IMR-90 (cell line): ENCODE measurements around the gene RAI14. TPM values are rescaled to one million over a fixed set of nuclear protein-coding genes. Genes with fewer than 3 reads are reported as not detected.
A peak's percentile ranks its signal among the peaks of the same experiment; 100 is the strongest.

Experiments
- ATAC-seq: fragments of 200-7000 bp; cut with Tn5 transposase; 2 replicates; pipeline ENCODE4 v1.9.1; 2020; ENCODE audit warnings: low read depth, mild to moderate bottlenecking, moderate library complexity
- BruUV-seq: library from RNA; stranded (reverse); fragments of 400-500 nt; replicated peaks from 2 replicates; lab custom pipeline; 2021; lab: Mats Ljungman, UMichigan
- CTCF ChIA-PET: fragments of 300-600 bp; formaldehyde crosslinking; extraction: SDS; loops from one replicate; lab custom pipeline; 2021; ENCODE audit warnings: antibody characterized with exemption; lab: Yijun Ruan, JAX
- POLR2A ChIA-PET: fragments of 300-600 bp; sonication (Branson Sonifier 250); formaldehyde crosslinking; loops from one replicate; lab custom pipeline; 2022; ENCODE audit warnings: antibody characterized with exemption; ENCODE audit not compliant: unreplicated experiment; lab: Charles Lee
- DNase-seq: peaks from one replicate; pipeline ENCODE4 v3.0.0; 2013
- H2AFZ ChIP-seq: replicated peaks from 2 replicates; pipeline ENCODE3; 2013; ENCODE audit warnings: low read length, mild to moderate bottlenecking; ENCODE audit not compliant: poor library complexity
- H2AK5ac ChIP-seq: 2 replicates; pipeline ENCODE4 v1.6.1; 2013; ENCODE audit warnings: low read depth, low read length, inconsistent platforms
- H2AK9ac ChIP-seq: replicated peaks from 2 replicates; pipeline ENCODE3; 2013; ENCODE audit warnings: mild to moderate bottlenecking, low read depth, low read length, moderate library complexity; ENCODE audit not compliant: poor library complexity
- H2BK120ac ChIP-seq: 2 replicates; pipeline ENCODE4 v1.6.1; 2013; ENCODE audit warnings: low read depth, low read length, inconsistent platforms
- H2BK15ac ChIP-seq: 3 replicates; pipeline ENCODE4 v1.6.1; 2013; ENCODE audit warnings: low read depth, low read length, inconsistent platforms
- H2BK20ac ChIP-seq: 2 replicates; pipeline ENCODE4 v1.6.1; 2013; ENCODE audit warnings: low read depth, mild to moderate bottlenecking, inconsistent platforms, low read length, moderate library complexity
- H2BK5ac ChIP-seq: 2 replicates; pipeline ENCODE4 v1.6.1; 2013; ENCODE audit warnings: mild to moderate bottlenecking, low read depth, low read length, inconsistent platforms; ENCODE audit not compliant: poor library complexity, severe bottlenecking
- H3K14ac ChIP-seq: replicated peaks from 2 replicates; pipeline ENCODE4 v1.6.1; 2013; ENCODE audit warnings: low read depth, low read length, inconsistent platforms
- H3K18ac ChIP-seq: 2 replicates; pipeline ENCODE4 v1.6.1; 2013; ENCODE audit warnings: low read depth, low read length, control low read depth
- H3K23ac ChIP-seq: 2 replicates; pipeline ENCODE4 v1.6.1; 2013; ENCODE audit warnings: low read depth, low read length, inconsistent platforms
- H3K27ac ChIP-seq: 2 replicates; pipeline ENCODE4 v1.5.1; 2013; ENCODE audit warnings: mild to moderate bottlenecking, control low read depth, low read length; ENCODE audit not compliant: insufficient read depth
- H3K27me3 ChIP-seq: 2 replicates; pipeline ENCODE4 v1.6.1; 2013; ENCODE audit warnings: low read length; ENCODE audit not compliant: control insufficient read depth, insufficient read depth
- H3K36me3 ChIP-seq: 2 replicates; pipeline ENCODE4 v1.6.1; 2013; ENCODE audit warnings: low read length, mixed read lengths; ENCODE audit not compliant: control insufficient read depth, insufficient read depth
- H3K4ac ChIP-seq: 2 replicates; pipeline ENCODE4 v1.6.1; 2013; ENCODE audit warnings: low read depth, low read length, inconsistent platforms
- H3K4me1 ChIP-seq: 2 replicates; pipeline ENCODE4 v1.6.1; 2013; ENCODE audit warnings: low read length, mixed read lengths; ENCODE audit not compliant: control insufficient read depth, insufficient read depth
- H3K4me2 ChIP-seq: 2 replicates; pipeline ENCODE4 v1.6.1; 2013; ENCODE audit warnings: low read depth, mild to moderate bottlenecking, control low read depth, low read length, moderate library complexity
- H3K4me3 ChIP-seq: 2 replicates; pipeline ENCODE4 v1.5.1; 2013; ENCODE audit warnings: low read depth, mild to moderate bottlenecking, control low read depth, low read length, moderate library complexity; ENCODE audit not compliant: insufficient read depth
- H3K56ac ChIP-seq: 2 replicates; pipeline ENCODE4 v1.6.1; 2013; ENCODE audit warnings: low read length, inconsistent platforms; ENCODE audit not compliant: insufficient read depth; ENCODE audit errors: extremely low read depth
- H3K79me1 ChIP-seq, 2 experiments: 2 replicates each; pipeline ENCODE4 v1.6.1; 2013; ENCODE audit warnings: low read length in 2 of 2, inconsistent platforms in 1 of 2, low read depth in 1 of 2
- H3K9ac ChIP-seq: 2 replicates; pipeline ENCODE4 v1.6.1; 2013; ENCODE audit warnings: low read depth, low read length, control low read depth
- H3K9me1 ChIP-seq: 2 replicates; pipeline ENCODE4 v1.6.1; 2013; ENCODE audit warnings: low read length, inconsistent platforms; ENCODE audit not compliant: insufficient read depth
- H3K9me3 ChIP-seq: 2 replicates; pipeline ENCODE4 v1.6.1; 2013; ENCODE audit warnings: low read length; ENCODE audit not compliant: control insufficient read depth, insufficient read depth
- H4K20me1 ChIP-seq: 2 replicates; pipeline ENCODE4 v1.6.1; 2013; ENCODE audit warnings: low read length, inconsistent platforms; ENCODE audit not compliant: insufficient read depth
- H4K5ac ChIP-seq: 2 replicates; pipeline ENCODE4 v1.6.1; 2013; ENCODE audit warnings: mild to moderate bottlenecking, low read depth, low read length, control low read depth
- H4K8ac ChIP-seq, 2 experiments: 2 replicates each; pipeline ENCODE4 v1.6.1; 2013; ENCODE audit warnings: low read depth in 2 of 2, low read length in 2 of 2, control low read depth in 1 of 2, inconsistent platforms in 1 of 2
- H4K91ac ChIP-seq: 2 replicates; pipeline ENCODE4 v1.6.1; 2013; ENCODE audit warnings: low read depth, low read length, inconsistent platforms; ENCODE audit not compliant: insufficient read depth
- CHD1 ChIP-seq: IDR thresholded peaks from 2 replicates; pipeline ENCODE4 v1.6.1; 2012; ENCODE audit warnings: low read depth, low read length, improper control_type of control experiment
- MXI1 ChIP-seq: IDR thresholded peaks from 2 replicates; pipeline ENCODE4 v1.6.1; 2012; ENCODE audit warnings: low read depth, mild to moderate bottlenecking, low read length, moderate library complexity, borderline replicate concordance
- USF2 ChIP-seq: fragments of 150-350 bp; IDR thresholded peaks from 2 replicates; pipeline ENCODE4 v1.6.1; 2017; ENCODE audit warnings: mild to moderate bottlenecking, antibody characterized with exemption, low read length, low read depth
- WGBS, 2 experiments: methylation state at CpG; one replicate each; pipeline versions ENCODE4 v1.1.5 to v1.1.7; 2013; ENCODE audit warnings: missing lambda C conversion rate in 2 of 2; ENCODE audit not compliant: insufficient read length in 1 of 2; ENCODE audit errors: extremely low coverage in 2 of 2; 5-methylcytosine and 5-hydroxymethylcytosine counted together
- dilution Hi-C: fragments of 300-500 bp; cut with HindIII; formaldehyde crosslinking; loops from one replicate; pipeline ENCODE4 v1.14.3; 2018; ENCODE audit warnings: low sequenced_read_pairs; ENCODE audit not compliant: unreplicated experiment
- in situ Hi-C: fragments of 300-500 bp; cut with MboI; formaldehyde crosslinking; loops from 3 replicates; pipeline ENCODE4 v1.14.3; 2019; ENCODE audit warnings: low sequenced_read_pairs, inconsistent platforms, mixed read lengths
- intact Hi-C: fragments of 100-400 bp; cut with micrococcal nuclease; formaldehyde crosslinking; loops from 2 replicates; pipeline ENCODE4 v1.10.0; 2022
- polyA plus RNA-seq, 3 experiments: library from polyadenylated mRNA; depleted of rRNA; stranded (reverse); fragments of >200 nt; gene quantifications; 2 replicates each; pipeline ENCODE4 v1.2.3, GENCODE V29; 2012; ENCODE audit warnings: low replicate concordance in 1 of 3
- total RNA-seq: library from RNA; depleted of rRNA; stranded (reverse); fragments of >200 nt; gene quantifications from 2 replicates; pipeline ENCODE4 v1.2.3, GENCODE V29; 2012

The RAI14 gene
- total and polyA plus RNA-seq, 2 of the 4 experiments (the other 2 are of a cell fraction), result 221 to 267 TPM

DNA sequence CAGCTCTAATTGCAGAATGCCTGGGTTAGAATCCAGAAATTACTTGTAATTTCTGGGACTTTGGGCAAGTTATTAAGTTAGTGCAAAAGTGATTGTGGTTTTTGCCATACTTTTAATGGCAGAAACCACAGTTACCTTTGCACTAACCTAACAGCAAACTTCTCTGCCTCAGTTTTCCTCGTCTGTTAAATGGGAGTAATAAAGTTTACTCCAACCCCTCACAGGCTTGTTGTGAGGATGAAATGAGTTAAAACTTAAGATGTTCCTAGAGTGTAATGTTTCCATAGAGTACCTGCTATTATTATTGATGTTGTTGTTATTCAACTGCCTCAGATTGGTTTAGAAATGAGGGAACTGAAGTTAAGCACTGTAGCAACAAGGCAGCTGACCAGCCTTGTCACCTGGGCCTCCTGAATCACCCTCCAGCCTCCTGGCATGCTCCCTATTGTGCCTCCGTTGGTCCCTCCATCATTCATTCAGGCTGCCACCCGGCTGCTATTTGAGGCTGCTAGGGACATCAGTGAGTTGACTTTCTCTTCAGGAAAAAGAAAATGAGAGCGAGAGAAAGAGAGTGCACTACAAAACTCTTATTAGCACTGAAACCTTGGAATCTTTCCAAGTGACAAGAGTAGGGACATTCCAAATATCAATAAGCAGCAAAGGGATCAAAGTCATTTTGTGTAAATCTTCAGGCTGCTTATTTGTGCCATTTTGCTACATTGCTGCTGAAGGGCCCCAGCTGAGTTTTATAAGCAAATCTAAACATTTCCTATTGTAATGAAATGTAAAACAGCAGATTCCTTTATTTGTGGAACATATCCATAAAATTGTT, 116.4 kb downstream of the RAI14 start:
- peak overlapping the region; percentile 59; the same call in 1 of the 2 replicates for H3K14ac ChIP-seq
- ChIA-PET CTCF (no interaction called here), POLR2A (no interaction called here)
- no TSS peak for BruUV-seq
- peak overlapping the region in 1 of 2 experiments; percentile 7; a peak in 1 of 4 replicates for H4K8ac ChIP-seq
- H3K4ac ChIP-seq, result no peak overlapping the region
- H2BK20ac ChIP-seq, result no peak overlapping the region
- dilution Hi-C loops (no loop called here), in situ Hi-C loops (no loop called here), intact Hi-C loops (no loop called here)
- no peak overlapping the region for H2BK120ac ChIP-seq
- 0 out of 2 replicates have a peak overlapping the region, but pooled peaks have one; percentile 25 for H3K23ac ChIP-seq
- H4K91ac ChIP-seq, result no peak overlapping the region
- no peak overlapping the region for H3K4me2 ChIP-seq
- no peak overlapping the region for H3K18ac ChIP-seq
- H2AK5ac ChIP-seq, result no peak overlapping the region
- peak overlapping the region; percentile 8; the same call in 1 of the 2 replicates for H4K5ac ChIP-seq
- peak overlapping the region; percentile 12; the same call in 1 of the 2 replicates for H3K27ac ChIP-seq
- no peak overlapping the region for H3K4me3 ChIP-seq
- no peaks in the 10 kb centered on the region for H3K9me3 ChIP-seq
- TF ChIP-seq CHD1 (no peak), MXI1 (no peak), USF2 (0 out of 2 replicates have a peak, but pooled peaks have one; percentile 22)
- H3K9me1 ChIP-seq, result peaks cover 10% of the 10 kb centered on the region
- peaks cover 55% of the 10 kb centered on the region for H4K20me1 ChIP-seq
- H3K9ac ChIP-seq, result no peak overlapping the region
- peaks cover 49 to 87% of the 10 kb centered on the region in 2 experiments for H3K79me1 ChIP-seq
- peaks cover 10% of the 10 kb centered on the region for H3K4me1 ChIP-seq
- H2BK5ac ChIP-seq, result peak overlapping the region; percentile 46
- H3K56ac ChIP-seq, result no peak overlapping the region
- no CpG with 5 or more reads among the region's 4 CpGs for WGBS, 2 experiments
- no peaks in the 10 kb centered on the region for H3K27me3 ChIP-seq
- no peak for DNase-seq
- ATAC-seq, result no peak
- H2AK9ac ChIP-seq, result no peak overlapping the region
- no peak overlapping the region for H2AFZ ChIP-seq
- no peak overlapping the region for H2BK15ac ChIP-seq
- H3K36me3 ChIP-seq, result peaks cover 14% of the 10 kb centered on the region
